Measurements from ENCODE around the gene IL10RA. TPM values are rescaled to one million over a fixed set of nuclear protein-coding genes. Genes with fewer than 3 reads are reported as not detected.

The IL10RA gene
- total and polyA plus RNA-seq, 2 experiments from 2014 or later: 0.10 TPM; not detected in 1

DNA sequence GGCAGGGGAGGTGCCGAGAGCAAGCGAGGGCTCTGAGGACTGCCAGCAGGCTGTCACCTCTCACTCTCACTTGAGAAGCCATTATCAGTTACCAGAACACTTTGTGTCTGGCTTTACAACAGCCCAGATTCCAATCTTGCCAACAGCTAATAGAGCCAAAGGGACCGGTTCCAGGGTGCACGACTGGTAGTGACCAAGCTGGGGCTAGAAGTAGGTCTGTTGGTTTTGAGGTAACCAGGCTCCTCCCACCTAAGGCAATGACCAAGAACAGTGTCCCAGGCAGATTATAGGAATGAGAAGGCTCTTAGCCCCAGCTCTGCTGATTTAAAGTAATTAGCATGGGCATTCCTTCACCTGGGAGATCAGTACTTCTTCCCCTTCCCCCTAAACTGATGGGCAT, 7.2 kb upstream of the IL10RA start (continued):
- no peak for TF ChIP-seq ZNF462 (CRISPR knock-in tag; IDR thresholded peaks at IDR 0.05)
- TF ChIP-seq, protein P1, sequence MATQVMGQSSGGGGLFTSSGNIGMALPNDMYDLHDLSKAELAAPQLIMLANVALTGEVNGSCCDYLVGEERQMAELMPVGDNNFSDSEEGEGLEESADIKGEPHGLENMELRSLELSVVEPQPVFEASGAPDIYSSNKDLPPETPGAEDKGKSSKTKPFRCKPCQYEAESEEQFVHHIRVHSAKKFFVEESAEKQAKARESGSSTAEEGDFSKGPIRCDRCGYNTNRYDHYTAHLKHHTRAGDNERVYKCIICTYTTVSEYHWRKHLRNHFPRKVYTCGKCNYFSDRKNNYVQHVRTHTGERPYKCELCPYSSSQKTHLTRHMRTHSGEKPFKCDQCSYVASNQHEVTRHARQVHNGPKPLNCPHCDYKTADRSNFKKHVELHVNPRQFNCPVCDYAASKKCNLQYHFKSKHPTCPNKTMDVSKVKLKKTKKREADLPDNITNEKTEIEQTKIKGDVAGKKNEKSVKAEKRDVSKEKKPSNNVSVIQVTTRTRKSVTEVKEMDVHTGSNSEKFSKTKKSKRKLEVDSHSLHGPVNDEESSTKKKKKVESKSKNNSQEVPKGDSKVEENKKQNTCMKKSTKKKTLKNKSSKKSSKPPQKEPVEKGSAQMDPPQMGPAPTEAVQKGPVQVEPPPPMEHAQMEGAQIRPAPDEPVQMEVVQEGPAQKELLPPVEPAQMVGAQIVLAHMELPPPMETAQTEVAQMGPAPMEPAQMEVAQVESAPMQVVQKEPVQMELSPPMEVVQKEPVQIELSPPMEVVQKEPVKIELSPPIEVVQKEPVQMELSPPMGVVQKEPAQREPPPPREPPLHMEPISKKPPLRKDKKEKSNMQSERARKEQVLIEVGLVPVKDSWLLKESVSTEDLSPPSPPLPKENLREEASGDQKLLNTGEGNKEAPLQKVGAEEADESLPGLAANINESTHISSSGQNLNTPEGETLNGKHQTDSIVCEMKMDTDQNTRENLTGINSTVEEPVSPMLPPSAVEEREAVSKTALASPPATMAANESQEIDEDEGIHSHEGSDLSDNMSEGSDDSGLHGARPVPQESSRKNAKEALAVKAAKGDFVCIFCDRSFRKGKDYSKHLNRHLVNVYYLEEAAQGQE (IDR thresholded peaks at IDR 0.05; ENCODE audit: unreplicated experiment): no peak
- TF ChIP-seq, protein P2, sequence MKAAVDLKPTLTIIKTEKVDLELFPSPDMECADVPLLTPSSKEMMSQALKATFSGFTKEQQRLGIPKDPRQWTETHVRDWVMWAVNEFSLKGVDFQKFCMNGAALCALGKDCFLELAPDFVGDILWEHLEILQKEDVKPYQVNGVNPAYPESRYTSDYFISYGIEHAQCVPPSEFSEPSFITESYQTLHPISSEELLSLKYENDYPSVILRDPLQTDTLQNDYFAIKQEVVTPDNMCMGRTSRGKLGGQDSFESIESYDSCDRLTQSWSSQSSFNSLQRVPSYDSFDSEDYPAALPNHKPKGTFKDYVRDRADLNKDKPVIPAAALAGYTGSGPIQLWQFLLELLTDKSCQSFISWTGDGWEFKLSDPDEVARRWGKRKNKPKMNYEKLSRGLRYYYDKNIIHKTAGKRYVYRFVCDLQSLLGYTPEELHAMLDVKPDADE (IDR thresholded peaks at IDR 0.05): no peak
- TF ChIP-seq NANOG (IDR thresholded peaks at IDR 0.05; ENCODE audit: borderline replicate concordance): no peak
